KG1 (cell line): ENCODE measurements around the gene APPBP2.
A peak's percentile ranks its signal among the peaks of the same experiment; 100 is the strongest.
"Not testable (repeated sequence)": the region's sequence is repeated elsewhere in the genome, so short reads cannot be mapped to it uniquely, and the experiment has no call there.

Experiments used
- DNase-seq: peaks from one replicate; lab custom pipeline; 2025; lab: John Stamatoyannopoulos, UW

Gene APPBP2

GRCh38 chr17:60493847-60494321, 32.2 kb downstream of the APPBP2 start:
- no peak for DNase-seq

GRCh38 chr17:60491771-60492170, 34.3 kb downstream of the APPBP2 start:
- DNase-seq, result no peak

GRCh38 chr17:60490594-60490993, 35.4 kb downstream of the APPBP2 start:
- not testable (repeated sequence) for DNase-seq

- DNase-seq, result no peak
These were observed 44.4 kb downstream of the APPBP2 start for GRCh38 chr17:60481604-60482003.

GRCh38 chr17:60473788-60474187, 52.3 kb downstream of the APPBP2 start:
- DNase-seq, result no peak

- no peak for DNase-seq
These were observed 53.6 kb downstream of the APPBP2 start for GRCh38 chr17:60472449-60472848.

- DNase-seq, result no peak
These were observed 54.6 kb downstream of the APPBP2 start for GRCh38 chr17:60471451-60471850.

- DNase-seq, result no peak
These were observed 57.7 kb downstream of the APPBP2 start for GRCh38 chr17:60468371-60468770.

GRCh38 chr17:60464343-60464742, 61.7 kb downstream of the APPBP2 start:
- DNase-seq, result no peak

GRCh38 chr17:60463157-60463835, 62.7 kb downstream of the APPBP2 start:
- no peak for DNase-seq

GRCh38 chr17:60461584-60461983, 64.5 kb downstream of the APPBP2 start:
- no peak for DNase-seq

GRCh38 chr17:60457148-60457547, 68.9 kb downstream of the APPBP2 start:
- no peak for DNase-seq

GRCh38 chr17:60455378-60455777, 70.7 kb downstream of the APPBP2 start:
- no peak for DNase-seq

GRCh38 chr17:60451965-60452364, 74.1 kb downstream of the APPBP2 start:
- no peak for DNase-seq

- no peak for DNase-seq
These were observed 75.0 kb downstream of the APPBP2 start for GRCh38 chr17:60451071-60451470.

GRCh38 chr17:60447375-60447774, 78.7 kb downstream of the APPBP2 start:
- no peak for DNase-seq

GRCh38 chr17:60445144-60445543, 80.9 kb downstream of the APPBP2 start:
- DNase-seq, result no peak

GRCh38 chr17:60443713-60444112, 82.3 kb downstream of the APPBP2 start:
- no peak for DNase-seq

- no peak for DNase-seq
These were observed 83.5 kb downstream of the APPBP2 start for GRCh38 chr17:60442271-60443173.

GRCh38 chr17:60439501-60439900, 86.5 kb downstream of the APPBP2 start:
- no peak for DNase-seq

- DNase-seq, result no peak
These were observed 89.4 kb downstream of the APPBP2 start for GRCh38 chr17:60436676-60437075.

GRCh38 chr17:60435244-60436167, 90.5 kb downstream of the APPBP2 start:
- peak; percentile 26 for DNase-seq
